Ovary (tissue), 3 donors: Measurements from ENCODE around the gene HIBCH.

Source experiments
- CTCF ChIP-seq, 3 donors: fragments of 450-650 bp in 2 of 3; fragments of 200-600 bp in 1 of 3; IDR thresholded peaks; one replicate each; pipeline versions ENCODE4 v1.5.1 to v1.8.0; 2016 to 2022; ENCODE audit warnings: antibody characterized with exemption in 3 of 3, mild to moderate bottlenecking in 1 of 3
- EP300 ChIP-seq: sonication (generic); formaldehyde crosslinking; IDR thresholded peaks from one replicate; pipeline ENCODE4 v1.6.1; 2017; ENCODE audit warnings: antibody characterized with exemption
- donor health status: DM: no; HTN: no; CAD: no.

DNA sequence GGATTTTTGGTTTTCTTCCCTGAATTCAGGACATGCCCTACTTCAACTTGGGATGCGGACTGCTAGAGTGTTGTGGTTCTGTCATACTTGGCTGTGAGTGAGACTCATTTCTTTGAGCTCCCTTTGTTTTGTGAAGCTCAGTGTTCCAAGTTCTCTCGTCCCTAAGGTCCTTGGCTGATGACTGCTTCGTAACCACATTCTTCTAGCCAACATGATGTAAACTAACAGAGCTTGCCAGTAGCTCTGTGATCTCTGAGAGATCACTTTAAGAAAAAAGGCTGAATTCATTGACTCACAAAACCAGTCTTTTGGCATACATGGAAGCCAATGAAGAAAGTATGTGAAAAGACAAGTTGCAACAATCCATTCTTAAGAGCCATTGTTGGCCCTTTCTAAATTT lies 160.2 kb downstream of the HIBCH start:
- TF ChIP-seq EP300, result no peak
- no peak for TF ChIP-seq CTCF (IDR thresholded peaks at IDR 0.05)
